Measurements from ENCODE around the gene VAV3.

Gene VAV3

GRCh38 chr1:107972391-107973180 lies 7.6 kb upstream of the VAV3 start:
- TF ChIP-seq, protein P1, sequence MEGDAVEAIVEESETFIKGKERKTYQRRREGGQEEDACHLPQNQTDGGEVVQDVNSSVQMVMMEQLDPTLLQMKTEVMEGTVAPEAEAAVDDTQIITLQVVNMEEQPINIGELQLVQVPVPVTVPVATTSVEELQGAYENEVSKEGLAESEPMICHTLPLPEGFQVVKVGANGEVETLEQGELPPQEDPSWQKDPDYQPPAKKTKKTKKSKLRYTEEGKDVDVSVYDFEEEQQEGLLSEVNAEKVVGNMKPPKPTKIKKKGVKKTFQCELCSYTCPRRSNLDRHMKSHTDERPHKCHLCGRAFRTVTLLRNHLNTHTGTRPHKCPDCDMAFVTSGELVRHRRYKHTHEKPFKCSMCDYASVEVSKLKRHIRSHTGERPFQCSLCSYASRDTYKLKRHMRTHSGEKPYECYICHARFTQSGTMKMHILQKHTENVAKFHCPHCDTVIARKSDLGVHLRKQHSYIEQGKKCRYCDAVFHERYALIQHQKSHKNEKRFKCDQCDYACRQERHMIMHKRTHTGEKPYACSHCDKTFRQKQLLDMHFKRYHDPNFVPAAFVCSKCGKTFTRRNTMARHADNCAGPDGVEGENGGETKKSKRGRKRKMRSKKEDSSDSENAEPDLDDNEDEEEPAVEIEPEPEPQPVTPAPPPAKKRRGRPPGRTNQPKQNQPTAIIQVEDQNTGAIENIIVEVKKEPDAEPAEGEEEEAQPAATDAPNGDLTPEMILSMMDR (IDR thresholded peaks at IDR 0.05; ENCODE audit: unreplicated experiment in 3 of 3) = no peak
- H3K9me3 Mint-ChIP-seq = no peaks in the 10 kb centered on the region
- no peak overlapping the region for H3K4me3 Mint-ChIP-seq
- H3K4me1 Mint-ChIP-seq = peaks cover 21% of the 10 kb centered on the region
- H3K36me3 Mint-ChIP-seq (ENCODE audit: low read depth) = no peaks in the 10 kb centered on the region
- H3K27me3 Mint-ChIP-seq (ENCODE audit: low read depth) = peaks cover 4% of the 10 kb centered on the region
- no peak overlapping the region for H3K27ac Mint-ChIP-seq

DNA sequence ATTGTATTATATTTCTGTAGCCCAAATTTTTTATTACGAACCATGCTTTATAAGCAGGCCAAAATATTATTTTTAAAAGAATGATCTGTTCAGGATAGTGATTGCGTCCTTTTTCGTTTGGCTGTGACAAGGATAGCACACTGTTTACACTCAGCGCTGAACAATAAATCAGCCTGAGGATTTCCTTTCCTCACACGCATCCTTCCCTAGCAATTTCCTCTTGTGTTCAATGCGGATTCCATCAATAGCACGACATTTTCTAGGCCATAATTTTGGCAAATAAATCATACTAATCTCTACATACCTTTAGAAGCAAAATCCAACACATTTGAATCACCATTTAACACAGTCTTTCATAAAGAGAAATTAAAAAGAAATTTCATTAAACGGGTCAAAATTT lies 1.6 kb upstream of the VAV3 start:
- TF ChIP-seq, protein P1 (IDR thresholded peaks at IDR 0.05; ENCODE audit: unreplicated experiment in 3 of 3) = no peak
- Mint-ChIP-seq H3K9me3 (no peaks in the 10 kb centered on the region), H3K27me3 (ENCODE audit: low read depth) (peaks cover 37% of the 10 kb centered on the region), H3K36me3 (ENCODE audit: low read depth) (no peaks in the 10 kb centered on the region), H3K4me1 (peaks cover 19% of the 10 kb centered on the region), H3K27ac (no peak overlapping the region), H3K4me3 (peak overlapping the region; percentile 64 to 77 (median 72))

GRCh38 chr1:107964336-107965109 lies 457 bp downstream of the VAV3 start:
- peak overlapping the region; percentile 66 to 84 (median 78) for H3K27ac Mint-ChIP-seq
- TF ChIP-seq, protein P1 (IDR thresholded peaks at IDR 0.05; ENCODE audit: unreplicated experiment in 3 of 3) = no peak
- no peaks in the 10 kb centered on the region for H3K9me3 Mint-ChIP-seq
- H3K36me3 Mint-ChIP-seq (ENCODE audit: low read depth) = no peaks in the 10 kb centered on the region
- H3K27me3 Mint-ChIP-seq (ENCODE audit: low read depth) = peaks cover 37% of the 10 kb centered on the region
- peak overlapping the region; percentile 90 to 99 (median 97) for H3K4me3 Mint-ChIP-seq
- H3K4me1 Mint-ChIP-seq = peaks cover 19% of the 10 kb centered on the region

GRCh38 chr1:107963601-107964335 lies 1.2 kb downstream of the VAV3 start:
- Mint-ChIP-seq H3K4me1 (peaks cover 19% of the 10 kb centered on the region), H3K27me3 (ENCODE audit: low read depth) (peaks cover 37% of the 10 kb centered on the region), H3K9me3 (no peaks in the 10 kb centered on the region), H3K27ac (peak overlapping the region; percentile 66 to 84 (median 78)), H3K36me3 (ENCODE audit: low read depth) (no peaks in the 10 kb centered on the region), H3K4me3 (peak overlapping the region; percentile 90 to 99 (median 97))
- TF ChIP-seq, protein P1 (IDR thresholded peaks at IDR 0.05; ENCODE audit: unreplicated experiment in 3 of 3) = no peak

DNA sequence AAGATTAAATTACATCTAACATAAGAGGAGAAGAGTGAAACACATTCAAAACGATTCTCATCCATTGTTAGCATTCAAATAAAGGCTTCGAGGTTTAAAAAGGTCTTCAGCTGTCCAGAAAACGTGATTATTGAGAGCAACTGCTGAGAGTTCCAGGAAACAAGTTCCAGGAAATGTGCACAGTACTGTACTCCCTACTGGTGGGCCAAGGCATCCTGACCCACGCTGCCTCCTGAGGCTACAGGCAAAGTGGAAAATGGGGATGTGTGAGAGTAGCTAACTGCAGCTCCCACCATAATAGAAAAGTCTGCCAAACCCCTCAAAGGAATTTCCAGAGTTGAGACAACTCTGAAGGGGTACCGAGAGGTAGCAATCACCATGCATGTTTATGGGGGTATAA lies 2.0 kb downstream of the VAV3 start:
- H3K9me3 Mint-ChIP-seq = no peaks in the 10 kb centered on the region
- peak overlapping the region in 1 of 3 experiments; percentile 78 for H3K27ac Mint-ChIP-seq
- TF ChIP-seq, protein P1 (IDR thresholded peaks at IDR 0.05; ENCODE audit: unreplicated experiment in 3 of 3) = no peak
- H3K4me1 Mint-ChIP-seq = peaks cover 19% of the 10 kb centered on the region
- H3K27me3 Mint-ChIP-seq (ENCODE audit: low read depth) = peaks cover 33% of the 10 kb centered on the region
- no peaks in the 10 kb centered on the region for H3K36me3 Mint-ChIP-seq (ENCODE audit: low read depth)
- H3K4me3 Mint-ChIP-seq = peak overlapping the region; percentile 90 to 99 (median 97)

Data from nephron (organoid).